GM12891 (cell line): ENCODE results near the gene FA2H.

Experiments
- POLR2A ChIP-seq: IDR thresholded peaks from 2 replicates; pipeline ENCODE4 v1.6.1; 2011; ENCODE audit warnings: low read depth, low read length, control low read depth
- POLR2AphosphoS5 ChIP-seq: IDR thresholded peaks from 2 replicates; pipeline ENCODE4 v1.6.1; 2011; ENCODE audit warnings: low read depth, low read length, control low read depth
- TAF1 ChIP-seq: IDR thresholded peaks from 2 replicates; pipeline ENCODE4 v1.6.1; 2011; ENCODE audit warnings: low read depth, low read length, control low read depth

DNA sequence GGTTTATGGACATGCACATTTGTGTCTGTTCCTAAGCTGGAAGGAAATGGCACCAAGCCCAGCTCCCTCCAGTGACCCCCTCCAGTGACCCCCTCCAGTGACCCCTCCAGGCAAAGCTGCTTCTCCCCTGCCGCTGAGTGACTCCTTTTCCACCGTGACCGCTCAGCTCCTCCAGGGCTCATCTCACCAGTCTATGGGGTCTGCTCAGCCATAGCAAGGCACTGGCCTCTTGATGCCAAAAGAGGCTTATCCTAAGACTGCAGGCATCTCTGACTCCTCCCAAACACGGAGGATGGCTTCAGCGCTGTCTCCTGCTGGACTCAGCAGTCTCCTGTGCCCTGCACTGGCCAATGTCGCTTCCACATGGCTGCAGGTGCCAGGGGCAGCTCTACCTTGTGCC is 35.3 kb downstream of the FA2H start:
- TF ChIP-seq POLR2A (no peak), TAF1 (no peak), POLR2AphosphoS5 (no peak)
